Naive B cell (primary cell): ENCODE results near the gene DECR2. TPM values are rescaled to one million over a fixed set of nuclear protein-coding genes. Genes with fewer than 3 reads are reported as not detected.
"Not testable (repeated sequence)": the region's sequence is repeated elsewhere in the genome, so short reads cannot be mapped to it uniquely, and the experiment has no call there.

ENCODE experiments used
- ATAC-seq, 2 donors: fragments of 150-1000 bp; cut with Tn5 transposase; 2 replicates each; pipeline ENCODE4 v1.10.0; 2021; ENCODE audit warnings: low read depth in 2 of 2, mild to moderate bottlenecking in 2 of 2, moderate library complexity in 2 of 2
- DNase-seq: peaks from one replicate; pipeline ENCODE4 v3.0.0; 2022
- H3K27ac Mint-ChIP-seq, 6 donors: one replicate each; pipeline ENCODE4 v1.8.0; 2020 to 2022; ENCODE audit warnings: mild to moderate bottlenecking in 6 of 6, mixed read lengths in 6 of 6, moderate library complexity in 5 of 6, inconsistent platforms in 2 of 6
- H3K27me3 Mint-ChIP-seq, 3 donors: one replicate each; pipeline ENCODE4 v1.8.0; 2021 to 2022; ENCODE audit warnings: mixed read lengths in 3 of 3, mild to moderate bottlenecking in 1 of 3
- H3K36me3 Mint-ChIP-seq, 2 donors: one replicate each; pipeline ENCODE4 v1.8.0; 2020 to 2022; ENCODE audit warnings: mixed read lengths in 2 of 2, inconsistent platforms in 1 of 2, mild to moderate bottlenecking in 1 of 2
- H3K4me1 Mint-ChIP-seq, 3 donors: one replicate each; pipeline ENCODE4 v1.8.0; 2020 to 2022; ENCODE audit warnings: mixed read lengths in 3 of 3, inconsistent platforms in 1 of 3, mild to moderate bottlenecking in 1 of 3, moderate library complexity in 1 of 3
- H3K4me3 Mint-ChIP-seq, 8 donors: one replicate each; pipeline ENCODE4 v1.8.0; 2020 to 2022; ENCODE audit warnings: mild to moderate bottlenecking in 8 of 8, mixed read lengths in 8 of 8, moderate library complexity in 8 of 8, inconsistent platforms in 2 of 8
- H3K9me3 Mint-ChIP-seq, 7 donors: one replicate each; pipeline ENCODE4 v1.8.0; 2020 to 2022; ENCODE audit warnings: mixed read lengths in 7 of 7, mild to moderate bottlenecking in 5 of 7, inconsistent platforms in 2 of 7, moderate library complexity in 1 of 7
- polyA plus RNA-seq, 6 donors: library from polyadenylated mRNA; unstranded; fragments of 300-500 nt; fragmentation: Illumina TruSeq; gene quantifications; one replicate each; pipeline ENCODE4 v1.2.3, GENCODE V29; 2021; ENCODE audit warnings: low read depth in 6 of 6

The DECR2 gene
- polyA plus RNA-seq, 6 donors from 2014 or later = 3.8 to 9.4 (median 5.2) TPM

GRCh38 chr16:361872-362701 lies 39.6 kb upstream of the DECR2 start:
- Mint-ChIP-seq H3K27me3 (peaks cover 5 to 14% (median 6%) of the 10 kb centered on the region in 3 donors), H3K27ac (peak overlapping the region in 1 of 6 donors; percentile 48), H3K36me3 (no peaks in the 10 kb centered on the region), H3K4me1 (peaks cover 4 to 6% (median 5%) of the 10 kb centered on the region in 3 donors), H3K4me3 (peak overlapping the region in 1 of 8 donors; percentile 53), H3K9me3 (no peaks in the 10 kb centered on the region)
- ATAC-seq (peak; percentile 95), DNase-seq (peak; percentile 64)

GRCh38 chr16:362702-362999 lies 39.0 kb upstream of the DECR2 start:
- H3K27me3 Mint-ChIP-seq = peaks cover 5 to 14% (median 6%) of the 10 kb centered on the region in 3 donors
- DNase-seq, H3K4me3 Mint-ChIP-seq, H3K9me3 Mint-ChIP-seq, H3K27ac Mint-ChIP-seq, ATAC-seq, H3K36me3 Mint-ChIP-seq, H3K4me1 Mint-ChIP-seq: not testable (repeated sequence)

- Mint-ChIP-seq H3K27me3 (peaks cover 5 to 14% (median 6%) of the 10 kb centered on the region in 3 donors), H3K9me3 (no peaks in the 10 kb centered on the region), H3K4me1 (peaks cover 4 to 6% (median 6%) of the 10 kb centered on the region in 3 donors), H3K36me3 (no peaks in the 10 kb centered on the region), H3K27ac (peak overlapping the region in 1 of 6 donors; percentile 74), H3K4me3 (no peak overlapping the region)
- no peak for ATAC-seq
- no peak for DNase-seq
Measured at GRCh38 chr16:363110-363765, 38.4 kb upstream of the DECR2 start.

- peaks cover 4 to 6% (median 6%) of the 10 kb centered on the region in 3 donors for H3K4me1 Mint-ChIP-seq
- no peak overlapping the region for H3K27ac Mint-ChIP-seq
- no peak for DNase-seq
- peaks cover 5 to 14% (median 6%) of the 10 kb centered on the region in 3 donors for H3K27me3 Mint-ChIP-seq
- no peak for ATAC-seq
- H3K36me3 Mint-ChIP-seq = no peaks in the 10 kb centered on the region
- no peaks in the 10 kb centered on the region for H3K9me3 Mint-ChIP-seq
- H3K4me3 Mint-ChIP-seq = no peak overlapping the region
Measured at GRCh38 chr16:363766-364490, 37.8 kb upstream of the DECR2 start.

GRCh38 chr16:364595-365491 lies 36.8 kb upstream of the DECR2 start:
- Mint-ChIP-seq H3K27me3 (peaks cover 5 to 14% (median 6%) of the 10 kb centered on the region in 3 donors), H3K27ac (no peak overlapping the region), H3K9me3 (no peaks in the 10 kb centered on the region), H3K4me3 (peak overlapping the region in 1 of 8 donors; percentile 7), H3K36me3 (no peaks in the 10 kb centered on the region), H3K4me1 (peaks cover 8 to 10% (median 9%) of the 10 kb centered on the region in 3 donors)
- DNase-seq (no peak), ATAC-seq (no peak)

GRCh38 chr16:366476-366875 lies 35.2 kb upstream of the DECR2 start:
- H3K27ac Mint-ChIP-seq = no peak overlapping the region
- H3K36me3 Mint-ChIP-seq = peaks cover 0 to 7% of the 10 kb centered on the region in 2 donors
- no peaks in the 10 kb centered on the region for H3K9me3 Mint-ChIP-seq
- H3K4me3 Mint-ChIP-seq = peak overlapping the region in 1 of 8 donors; percentile 21
- H3K27me3 Mint-ChIP-seq = peaks cover 5 to 14% (median 6%) of the 10 kb centered on the region in 3 donors
- ATAC-seq (no peak), DNase-seq (no peak)
- peaks cover 13 to 20% (median 18%) of the 10 kb centered on the region in 3 donors for H3K4me1 Mint-ChIP-seq

- peak overlapping the region in 3 of 8 donors; percentile 21 to 55 (median 35) for H3K4me3 Mint-ChIP-seq
- H3K4me1 Mint-ChIP-seq = peaks cover 13 to 17% (median 14%) of the 10 kb centered on the region in 3 donors
- peaks cover 0 to 7% of the 10 kb centered on the region in 2 donors for H3K36me3 Mint-ChIP-seq
Measured at GRCh38 chr16:367333-367903, 34.3 kb upstream of the DECR2 start.

GRCh38 chr16:368388-369158 lies 33.1 kb upstream of the DECR2 start:
- no peak for DNase-seq
- Mint-ChIP-seq H3K36me3 (peaks cover 0 to 7% of the 10 kb centered on the region in 2 donors), H3K4me1 (peaks cover 13 to 17% (median 14%) of the 10 kb centered on the region in 3 donors), H3K9me3 (no peaks in the 10 kb centered on the region), H3K27ac (no peak overlapping the region), H3K4me3 (peak overlapping the region in 2 of 8 donors; percentile 77 to 81), H3K27me3 (peaks cover 0 to 4% (median 2%) of the 10 kb centered on the region in 3 donors)
- no peak for ATAC-seq

More at GRCh38 chr16:367333-367903, 34.3 kb upstream of the DECR2 start:
- H3K9me3 Mint-ChIP-seq = no peaks in the 10 kb centered on the region
- H3K27ac Mint-ChIP-seq = peak overlapping the region in 1 of 6 donors; percentile 96
- peaks cover 0 to 8% (median 6%) of the 10 kb centered on the region in 3 donors for H3K27me3 Mint-ChIP-seq
- DNase-seq (no peak), ATAC-seq (no peak)

- peaks cover 13 to 17% (median 14%) of the 10 kb centered on the region in 3 donors for H3K4me1 Mint-ChIP-seq
- H3K27me3 Mint-ChIP-seq = no peaks in the 10 kb centered on the region
- H3K4me3 Mint-ChIP-seq = peak overlapping the region; percentile 47 to 94 (median 74)
- H3K27ac Mint-ChIP-seq = peak overlapping the region in 1 of 6 donors; percentile 57
- no peaks in the 10 kb centered on the region for H3K9me3 Mint-ChIP-seq
- peaks cover 0 to 7% of the 10 kb centered on the region in 2 donors for H3K36me3 Mint-ChIP-seq
- no peak for DNase-seq
- ATAC-seq = no peak
Measured at GRCh38 chr16:369275-369865, 32.3 kb upstream of the DECR2 start.

GRCh38 chr16:369866-370436 lies 31.7 kb upstream of the DECR2 start:
- peaks cover 13 to 17% (median 14%) of the 10 kb centered on the region in 3 donors for H3K4me1 Mint-ChIP-seq
- DNase-seq (no peak), ATAC-seq (no peak)
- H3K36me3 Mint-ChIP-seq = peaks cover 0 to 7% of the 10 kb centered on the region in 2 donors
- peak overlapping the region in 2 of 6 donors; percentile 60 to 95 for H3K27ac Mint-ChIP-seq
- H3K9me3 Mint-ChIP-seq = no peaks in the 10 kb centered on the region
- H3K27me3 Mint-ChIP-seq = no peaks in the 10 kb centered on the region
- H3K4me3 Mint-ChIP-seq = peak overlapping the region; percentile 22 to 94 (median 82)

- ATAC-seq = peak; percentile 100
- Mint-ChIP-seq H3K9me3 (no peaks in the 10 kb centered on the region), H3K27ac (peak within 1 kb of the TSS; percentile 67 to 95 (median 90)), H3K4me3 (peak within 1 kb of the TSS; percentile 82 to 98 (median 90)), H3K36me3 (peaks cover 0 to 7% of the 10 kb centered on the region in 2 donors), H3K27me3 (no peaks in the 10 kb centered on the region), H3K4me1 (peaks cover 13 to 17% (median 14%) of the 10 kb centered on the region in 3 donors)
- DNase-seq = peak; percentile 88
Measured at GRCh38 chr16:370443-370842, 31.2 kb upstream of the DECR2 start, which contains the start of gene MRPL28. Gene MRPL28 (minus strand): TSS chr16:370538. CDS start chr16:370218, 320 bp downstream.
